ENCODE measurements around the gene TTC27. TPM values are rescaled to one million over a fixed set of nuclear protein-coding genes. Genes with fewer than 3 reads are reported as not detected.

TTC27 gene
- total and polyA plus RNA-seq, 2 experiments from 2014 or later = 12.6 to 13.7 TPM

DNA sequence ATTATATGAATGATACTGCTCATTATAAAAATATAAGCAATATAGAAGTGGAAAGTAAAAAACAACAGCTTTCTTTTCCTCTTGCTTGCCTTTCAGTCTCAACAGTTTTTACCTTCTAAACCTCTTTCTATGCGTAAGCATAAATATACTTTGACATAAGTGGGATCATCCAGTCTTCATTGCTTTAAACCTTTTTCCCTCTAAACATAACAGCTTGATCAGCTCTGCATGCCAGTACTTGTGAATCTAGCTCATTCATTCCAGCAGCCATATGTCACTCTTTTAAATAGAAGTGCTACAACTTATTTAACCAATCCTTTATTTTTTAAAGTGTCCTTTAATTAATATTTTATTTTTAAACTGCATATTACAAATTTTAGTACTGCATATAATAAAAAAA lies 88.1 kb downstream of the TTC27 start:
- H3K9me3 ChIP-seq (ENCODE audit: low read depth) = no peaks in the 10 kb centered on the region
- H3K36me3 ChIP-seq (ENCODE audit: low read depth) = no peaks in the 10 kb centered on the region
- H4K20me1 ChIP-seq (ENCODE audit: insufficient read depth) = no peaks in the 10 kb centered on the region
- DNase-seq = peak; percentile 23
- H3K9me2 ChIP-seq (ENCODE audit: insufficient read depth) = no peaks in the 10 kb centered on the region
- H3K79me2 ChIP-seq (ENCODE audit: insufficient read depth) = no peaks in the 10 kb centered on the region
- no peak overlapping the region for H3K27ac ChIP-seq
- no peak overlapping the region for H2AFZ ChIP-seq
- H3K4me1 ChIP-seq (ENCODE audit: insufficient read depth) = peaks cover 8% of the 10 kb centered on the region
- 96 to 97% methylated on average over 1 of the region's 1 CpG for WGBS, 2 experiments (ENCODE audit: low coverage in 1 of 2, low lambda C conversion rate in 2 of 2, missing lambda C conversion rate in 2 of 2)
- H3K27me3 ChIP-seq (replicated peaks; ENCODE audit: insufficient read depth) = no peaks in the 10 kb centered on the region
- H3K9ac ChIP-seq = no peak overlapping the region
- H3F3A ChIP-seq (ENCODE audit: insufficient read depth) = no peaks in the 10 kb centered on the region
- H3K4me3 ChIP-seq = no peak overlapping the region
- H3K4me2 ChIP-seq (ENCODE audit: unreplicated experiment) = no peak overlapping the region
- in situ Hi-C loops (cut with MboI) = no loop called here
- no peak for TF ChIP-seq EZH2phosphoT487 (IDR thresholded peaks at IDR 0.05; ENCODE audit: insufficient read depth, low read depth)
- TF ChIP-seq EZH2 (IDR thresholded peaks at IDR 0.05; ENCODE audit: insufficient read depth, poor library complexity, severe bottlenecking) = no peak

DNA sequence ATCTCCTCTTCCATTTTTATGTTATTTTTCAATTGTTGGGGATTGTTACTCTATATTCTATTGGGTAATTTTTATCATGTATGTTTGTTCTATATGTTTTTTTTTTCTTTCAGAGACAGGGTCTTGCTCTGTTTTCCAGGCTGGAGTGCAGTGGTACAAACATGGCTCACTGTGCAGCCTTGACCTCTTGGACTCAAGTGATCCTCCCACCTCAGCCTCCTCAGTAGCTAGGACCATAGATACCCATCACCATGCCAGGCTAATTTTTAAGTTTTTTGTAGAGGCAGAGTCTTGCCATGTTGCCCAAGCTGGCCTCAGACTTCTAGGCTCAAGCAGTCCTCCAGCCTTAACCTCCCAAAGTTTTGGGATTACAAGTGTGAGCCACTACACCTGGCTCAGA lies 88.7 kb downstream of the TTC27 start:
- H3K9me2 ChIP-seq (ENCODE audit: insufficient read depth) = no peaks in the 10 kb centered on the region
- H3K36me3 ChIP-seq (ENCODE audit: low read depth) = no peaks in the 10 kb centered on the region
- peaks cover 2% of the 10 kb centered on the region for H3K4me1 ChIP-seq (ENCODE audit: insufficient read depth)
- H3K27me3 ChIP-seq (replicated peaks; ENCODE audit: insufficient read depth) = no peaks in the 10 kb centered on the region
- H3K4me3 ChIP-seq = no peak overlapping the region
- no peaks in the 10 kb centered on the region for H4K20me1 ChIP-seq (ENCODE audit: insufficient read depth)
- H3K9me3 ChIP-seq (ENCODE audit: low read depth) = no peaks in the 10 kb centered on the region
- no peak for DNase-seq
- TF ChIP-seq EZH2 (IDR thresholded peaks at IDR 0.05; ENCODE audit: insufficient read depth, poor library complexity, severe bottlenecking) (no peak), EZH2phosphoT487 (IDR thresholded peaks at IDR 0.05; ENCODE audit: insufficient read depth, low read depth) (no peak)
- no peak overlapping the region for H3K4me2 ChIP-seq (ENCODE audit: unreplicated experiment)
- no peak overlapping the region for H3K9ac ChIP-seq
- H2AFZ ChIP-seq = no peak overlapping the region
- H3K27ac ChIP-seq = no peak overlapping the region
- H3F3A ChIP-seq (ENCODE audit: insufficient read depth) = no peaks in the 10 kb centered on the region
- H3K79me2 ChIP-seq (ENCODE audit: insufficient read depth) = no peaks in the 10 kb centered on the region
- in situ Hi-C loops (cut with MboI) = no loop called here

DNA sequence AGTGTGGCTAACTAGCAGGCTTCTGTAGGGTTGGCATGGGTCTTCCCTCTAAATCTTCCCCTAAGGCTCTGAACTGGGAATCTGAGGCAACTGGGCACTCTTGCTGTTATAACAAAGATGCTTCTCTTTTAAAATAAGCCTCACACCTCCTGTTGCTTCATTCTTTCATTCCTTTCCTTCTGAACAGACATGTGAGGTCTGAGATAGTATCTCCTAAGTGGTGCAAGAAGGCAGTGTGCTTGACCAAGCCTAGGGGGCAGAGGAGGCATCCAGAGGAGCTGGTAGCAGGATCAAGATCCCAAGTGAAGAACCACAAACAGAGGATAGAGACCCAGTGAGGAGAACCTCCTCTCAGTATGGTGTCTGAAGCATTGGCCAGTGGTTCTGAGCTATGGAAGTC lies 90.9 kb downstream of the TTC27 start:
- H3K9ac ChIP-seq = no peak overlapping the region
- no peaks in the 10 kb centered on the region for H3K9me2 ChIP-seq (ENCODE audit: insufficient read depth)
- DNase-seq = no peak
- no peaks in the 10 kb centered on the region for H4K20me1 ChIP-seq (ENCODE audit: insufficient read depth)
- TF ChIP-seq EZH2phosphoT487 (IDR thresholded peaks at IDR 0.05; ENCODE audit: insufficient read depth, low read depth) (no peak), EZH2 (IDR thresholded peaks at IDR 0.05; ENCODE audit: insufficient read depth, poor library complexity, severe bottlenecking) (no peak)
- H3K27me3 ChIP-seq (replicated peaks; ENCODE audit: insufficient read depth) = no peaks in the 10 kb centered on the region
- H3F3A ChIP-seq (ENCODE audit: insufficient read depth) = no peaks in the 10 kb centered on the region
- in situ Hi-C loops (cut with MboI) = no loop called here
- H3K4me3 ChIP-seq = no peak overlapping the region
- H2AFZ ChIP-seq = no peak overlapping the region
- no peaks in the 10 kb centered on the region for H3K36me3 ChIP-seq (ENCODE audit: low read depth)
- no peak overlapping the region for H3K4me2 ChIP-seq (ENCODE audit: unreplicated experiment)
- no peaks in the 10 kb centered on the region for H3K4me1 ChIP-seq (ENCODE audit: insufficient read depth)
- no peak overlapping the region for H3K27ac ChIP-seq
- H3K79me2 ChIP-seq (ENCODE audit: insufficient read depth) = no peaks in the 10 kb centered on the region
- no peaks in the 10 kb centered on the region for H3K9me3 ChIP-seq (ENCODE audit: low read depth)

DNA sequence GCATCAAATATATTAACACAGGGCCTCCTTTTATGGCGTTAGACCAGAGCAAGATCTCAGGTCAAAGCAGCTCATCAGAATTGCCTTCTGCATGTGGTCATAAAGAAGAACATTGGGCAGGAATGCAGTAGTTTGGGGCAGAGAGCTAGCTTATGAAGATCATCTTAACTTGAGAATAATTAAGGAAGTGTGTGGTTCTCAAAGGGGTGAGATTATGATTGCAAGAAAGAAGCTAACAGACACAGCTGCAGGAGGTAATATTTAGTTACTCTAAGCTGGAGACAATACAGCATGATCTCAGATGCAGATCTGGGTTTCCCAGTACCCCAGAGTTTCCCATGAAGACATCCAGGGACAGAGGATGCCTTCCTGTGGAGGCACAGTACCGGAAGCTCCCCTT lies 91.6 kb downstream of the TTC27 start:
- Histone ChIP-seq H3K27me3 (replicated peaks; ENCODE audit: insufficient read depth) (no peaks in the 10 kb centered on the region), H3K9me3 (ENCODE audit: low read depth) (no peaks in the 10 kb centered on the region), H3F3A (ENCODE audit: insufficient read depth) (no peaks in the 10 kb centered on the region), H4K20me1 (ENCODE audit: insufficient read depth) (no peaks in the 10 kb centered on the region), H3K9me2 (ENCODE audit: insufficient read depth) (no peaks in the 10 kb centered on the region), H3K27ac (no peak overlapping the region), H3K79me2 (ENCODE audit: insufficient read depth) (no peaks in the 10 kb centered on the region), H3K4me1 (ENCODE audit: insufficient read depth) (no peaks in the 10 kb centered on the region), H3K4me2 (ENCODE audit: unreplicated experiment) (no peak overlapping the region), H3K36me3 (ENCODE audit: low read depth) (no peaks in the 10 kb centered on the region), H3K4me3 (no peak overlapping the region), H3K9ac (no peak overlapping the region), H2AFZ (no peak overlapping the region)
- WGBS, 2 experiments (ENCODE audit: low coverage in 1 of 2, low lambda C conversion rate in 2 of 2, missing lambda C conversion rate in 2 of 2) = 93 to 97% methylated on average over 2 of the region's 2 CpGs
- DNase-seq = no peak
- no peak for TF ChIP-seq EZH2 (IDR thresholded peaks at IDR 0.05; ENCODE audit: insufficient read depth, poor library complexity, severe bottlenecking)
- TF ChIP-seq EZH2phosphoT487 (IDR thresholded peaks at IDR 0.05; ENCODE audit: insufficient read depth, low read depth) = no peak
- in situ Hi-C loops (cut with MboI) = no loop called here

DNA sequence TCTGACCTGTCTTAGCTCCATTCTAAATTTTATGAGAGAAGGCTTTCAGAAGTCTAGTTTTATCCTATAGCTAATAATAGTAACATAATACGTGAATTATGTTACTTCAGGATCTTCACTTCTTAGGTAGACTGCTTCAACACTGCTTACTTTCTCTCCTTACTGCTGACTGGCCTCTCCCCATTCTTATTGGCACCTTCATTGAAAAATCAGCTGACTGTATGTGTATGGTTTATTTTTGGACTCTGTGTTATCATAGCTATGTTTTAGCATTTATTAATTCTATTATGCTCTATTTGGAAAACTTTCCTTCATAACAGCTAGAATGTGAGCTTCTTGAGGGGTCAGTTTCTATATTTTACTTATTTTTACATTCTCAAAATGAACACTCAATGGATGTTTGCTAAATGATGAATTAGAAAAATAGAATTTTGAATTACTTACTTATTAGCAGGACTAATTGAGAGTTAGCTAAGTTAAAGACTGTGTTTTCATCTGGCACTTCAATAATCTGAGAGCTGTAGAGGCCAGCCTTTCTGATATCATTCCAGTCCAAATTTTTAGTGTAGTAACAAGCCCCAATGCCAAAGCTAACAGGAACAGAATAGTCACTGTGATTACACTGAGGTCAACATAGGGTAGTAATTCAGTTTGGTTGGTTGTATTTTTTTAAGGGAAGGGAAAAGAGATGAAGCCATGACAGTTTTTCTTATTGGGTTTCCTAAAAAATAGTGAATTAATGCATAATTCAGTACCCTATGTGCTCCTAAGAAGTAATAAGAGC lies 92.3 kb downstream of the TTC27 start:
- H3K79me2 ChIP-seq (ENCODE audit: insufficient read depth) = no peaks in the 10 kb centered on the region
- H3K4me3 ChIP-seq = no peak overlapping the region
- H3K4me1 ChIP-seq (ENCODE audit: insufficient read depth) = no peaks in the 10 kb centered on the region
- no peak for DNase-seq
- no peaks in the 10 kb centered on the region for H3K36me3 ChIP-seq (ENCODE audit: low read depth)
- no peaks in the 10 kb centered on the region for H3K9me2 ChIP-seq (ENCODE audit: insufficient read depth)
- no peak overlapping the region for H2AFZ ChIP-seq
- H4K20me1 ChIP-seq (ENCODE audit: insufficient read depth) = no peaks in the 10 kb centered on the region
- in situ Hi-C loops (cut with MboI) = no loop called here
- no peak overlapping the region for H3K9ac ChIP-seq
- no peaks in the 10 kb centered on the region for H3K27me3 ChIP-seq (replicated peaks; ENCODE audit: insufficient read depth)
- H3K27ac ChIP-seq = no peak overlapping the region
- H3K9me3 ChIP-seq (ENCODE audit: low read depth) = no peaks in the 10 kb centered on the region
- no peak for TF ChIP-seq EZH2 (IDR thresholded peaks at IDR 0.05; ENCODE audit: insufficient read depth, poor library complexity, severe bottlenecking)
- no peak for TF ChIP-seq EZH2phosphoT487 (IDR thresholded peaks at IDR 0.05; ENCODE audit: insufficient read depth, low read depth)
- H3F3A ChIP-seq (ENCODE audit: insufficient read depth) = no peaks in the 10 kb centered on the region
- H3K4me2 ChIP-seq (ENCODE audit: unreplicated experiment) = no peak overlapping the region
- 93 to 97% methylated on average over 1 of the region's 1 CpG for WGBS, 2 experiments (ENCODE audit: low coverage in 1 of 2, low lambda C conversion rate in 2 of 2, missing lambda C conversion rate in 2 of 2)
